GM21619 (cell line): Measurements from ENCODE around the gene OR10A2.
"Not testable (repeated sequence)": the region's sequence is repeated elsewhere in the genome, so short reads cannot be mapped to it uniquely, and the experiment has no call there.

Experiments used
- ATAC-seq: cut with Tn5 transposase; IDR thresholded peaks from one replicate; pipeline ENCODE4 v1.9.1; 2021; ENCODE audit not compliant: unreplicated experiment

Gene OR10A2

DNA sequence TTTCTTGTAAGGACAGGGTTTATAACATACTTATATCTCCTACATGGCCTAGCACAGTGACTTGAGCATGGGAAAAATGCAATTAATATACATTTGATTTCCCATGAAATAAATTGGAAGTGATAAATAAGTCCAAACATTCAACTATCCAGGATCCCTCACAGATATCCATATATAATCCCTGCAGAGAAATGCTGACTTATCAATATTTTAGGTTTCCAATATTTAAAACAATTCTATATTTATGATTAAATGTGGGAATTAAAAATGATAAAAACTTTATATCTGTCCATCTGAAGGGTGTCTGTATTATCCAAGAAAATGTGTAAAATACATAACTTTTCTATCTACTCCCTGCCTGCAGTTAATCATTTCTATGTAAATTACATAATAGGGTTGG, 19.9 kb downstream of the OR10A2 start:
- ATAC-seq: no peak

DNA sequence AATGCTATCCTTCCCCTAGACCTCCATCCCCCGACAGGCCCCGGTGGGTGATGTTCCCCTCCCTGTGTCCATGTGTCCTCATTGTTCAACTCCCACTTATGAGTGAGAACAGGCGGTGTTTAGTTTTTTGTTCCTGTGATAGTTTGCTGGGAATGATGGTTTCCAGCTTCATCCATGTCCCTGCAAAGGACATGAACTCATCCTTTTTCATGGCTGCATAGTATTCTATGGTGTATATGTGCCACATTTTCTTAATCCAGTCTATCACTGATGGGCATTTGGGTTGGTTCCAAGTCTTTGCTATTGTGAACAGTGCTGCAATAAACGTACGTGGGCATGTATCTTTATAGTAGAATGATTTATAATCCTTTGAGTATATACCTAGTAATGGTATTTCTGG, 24.9 kb downstream of the OR10A2 start:
- not testable (repeated sequence) for ATAC-seq

DNA sequence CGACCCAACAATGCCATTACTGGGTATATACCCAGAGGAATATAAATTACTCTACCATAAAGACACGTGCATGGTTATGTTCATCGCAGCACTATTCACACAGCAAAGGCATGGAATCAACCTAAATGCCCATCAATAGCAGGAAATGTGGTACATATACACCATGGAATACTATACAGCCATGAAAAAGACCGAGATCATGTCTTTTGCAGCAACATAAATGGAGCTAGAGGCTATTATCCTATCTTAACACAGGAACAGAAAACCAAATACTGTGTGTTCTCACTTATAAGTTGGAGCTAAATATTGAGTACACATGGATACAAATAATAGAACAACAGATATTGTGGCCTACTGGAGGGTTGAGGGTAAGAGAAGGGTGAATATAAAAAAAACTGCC, 26.0 kb downstream of the OR10A2 start:
- no peak for ATAC-seq

DNA sequence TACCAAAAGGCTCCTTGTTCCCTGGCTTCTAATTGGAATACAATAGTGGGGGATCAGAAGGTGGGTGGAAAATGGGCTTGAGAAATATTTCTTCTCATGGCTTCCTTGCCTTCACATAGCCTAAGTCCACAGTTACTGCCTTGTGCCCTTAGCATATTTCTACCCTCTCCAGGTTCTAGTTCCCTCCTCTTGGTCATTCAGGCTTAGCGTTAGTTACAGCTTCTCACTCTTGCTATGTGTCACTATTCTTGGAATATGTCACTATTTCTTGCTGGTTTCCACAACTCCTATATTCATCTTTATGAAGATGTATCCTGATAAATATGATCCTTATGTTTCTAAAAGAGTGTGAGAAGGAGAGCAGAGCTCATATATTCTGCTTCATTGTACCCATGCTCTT, 27.0 kb downstream of the OR10A2 start:
- ATAC-seq: no peak

DNA sequence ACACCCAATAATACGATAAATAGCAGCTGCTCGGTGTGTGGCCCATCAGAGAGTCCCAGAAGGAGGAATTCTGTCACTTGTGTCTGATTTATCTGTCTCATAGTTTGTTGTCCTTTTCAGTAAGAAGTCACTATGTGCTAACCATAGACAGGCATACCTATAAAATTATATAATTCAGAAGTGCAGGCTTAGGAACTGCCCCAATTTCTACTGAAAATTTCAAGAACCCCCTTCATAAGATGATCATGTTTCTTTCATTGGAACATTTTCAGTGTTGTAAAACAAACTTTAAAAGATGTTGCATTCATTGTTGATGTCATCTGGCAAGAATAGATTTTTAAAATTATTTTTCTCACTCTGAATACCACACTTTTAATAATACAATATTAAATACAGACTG, 29.5 kb downstream of the OR10A2 start, which contains the start of gene OR2D2:
Gene OR2D2 (minus strand): TSS at position 101 of the 400 bp plus-strand sequence. CDS start 0 bp downstream, at position 101.
- ATAC-seq: no peak

DNA sequence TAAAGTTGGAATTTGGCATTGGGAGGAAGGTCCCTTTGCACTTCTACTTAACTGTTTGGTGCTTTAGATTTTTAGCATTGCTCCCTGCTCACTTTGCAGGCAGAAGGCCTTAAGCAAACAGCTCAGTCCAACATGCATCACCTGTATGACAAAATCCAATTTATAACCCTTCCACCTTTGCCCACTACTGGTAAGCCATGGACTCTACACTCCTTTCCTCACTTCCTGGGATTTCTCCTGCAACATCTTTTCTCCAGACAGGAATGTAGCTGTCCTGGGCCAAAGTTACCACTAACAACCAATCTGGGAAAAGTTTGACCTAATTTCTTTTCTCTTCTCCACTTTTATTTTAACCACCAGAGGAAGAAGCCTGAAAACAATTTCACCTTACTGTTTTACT, 31.2 kb downstream of the OR10A2 start:
- ATAC-seq: no peak

DNA sequence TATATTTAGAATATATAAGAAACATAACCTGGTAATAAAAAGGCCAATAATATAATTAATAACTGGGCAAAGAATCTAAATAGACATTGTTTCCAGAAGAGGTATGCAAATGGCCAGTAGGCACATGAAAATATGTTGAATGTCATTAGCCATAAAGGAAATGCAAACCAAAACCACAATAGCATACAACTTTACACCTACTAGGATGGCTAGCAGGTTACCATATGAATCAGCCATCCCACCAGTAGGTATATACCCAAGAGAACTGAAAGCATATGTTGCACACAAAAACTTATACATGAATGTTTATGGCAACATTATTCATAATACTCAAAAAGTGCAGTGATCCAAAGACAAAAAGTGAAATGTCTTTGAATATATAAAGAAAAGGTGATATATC, 32.2 kb downstream of the OR10A2 start:
- peak; percentile 80 for ATAC-seq

DNA sequence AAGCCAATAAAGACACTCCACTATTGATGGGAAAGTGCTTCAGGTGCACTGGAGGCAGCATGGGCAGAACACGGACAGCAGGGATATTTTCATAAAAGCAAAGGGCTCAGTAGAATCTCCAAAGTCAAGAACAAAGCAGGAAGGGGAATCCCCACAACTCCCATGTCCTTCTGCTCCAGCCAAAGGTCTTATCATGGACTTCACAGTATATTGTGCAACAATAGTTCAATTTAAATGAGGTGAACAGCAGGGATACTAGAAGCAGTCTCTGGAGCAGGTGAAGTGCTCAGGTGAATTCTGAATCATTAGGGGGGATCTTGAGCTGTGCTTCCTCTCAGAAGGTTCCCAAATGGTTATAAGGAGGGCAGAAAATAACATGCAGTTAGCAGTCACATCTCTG, 36.1 kb downstream of the OR10A2 start:
- no peak for ATAC-seq

DNA sequence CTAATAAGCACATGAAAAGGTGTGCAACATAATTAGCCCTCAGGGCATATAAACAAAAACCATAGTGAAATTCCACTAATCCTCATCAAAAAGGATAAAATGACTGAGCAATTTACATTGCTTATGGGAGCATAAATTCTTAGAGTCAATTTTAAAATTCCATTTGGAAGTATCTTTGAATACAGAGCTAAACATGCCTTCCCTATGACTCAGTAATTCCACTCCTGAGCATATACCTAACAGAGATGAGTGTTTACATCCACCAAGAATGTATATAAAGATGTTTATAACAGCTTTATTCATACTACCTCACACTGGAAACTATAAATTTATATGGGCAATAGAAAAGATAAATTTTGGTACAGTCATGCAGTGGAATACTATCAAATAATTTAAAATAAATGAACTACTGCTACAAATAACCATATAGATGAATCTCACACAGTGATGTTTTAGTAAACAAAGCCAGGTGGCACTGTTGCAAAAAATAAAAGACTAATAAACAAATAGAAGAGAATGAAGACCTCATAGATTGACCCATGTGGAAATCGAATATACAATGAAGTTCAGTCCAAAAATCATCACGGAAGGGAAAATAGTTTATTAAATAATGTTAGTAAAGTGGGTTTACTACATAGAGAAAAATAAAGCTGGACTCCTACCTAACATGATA, 37.6 kb downstream of the OR10A2 start:
- no peak for ATAC-seq

DNA sequence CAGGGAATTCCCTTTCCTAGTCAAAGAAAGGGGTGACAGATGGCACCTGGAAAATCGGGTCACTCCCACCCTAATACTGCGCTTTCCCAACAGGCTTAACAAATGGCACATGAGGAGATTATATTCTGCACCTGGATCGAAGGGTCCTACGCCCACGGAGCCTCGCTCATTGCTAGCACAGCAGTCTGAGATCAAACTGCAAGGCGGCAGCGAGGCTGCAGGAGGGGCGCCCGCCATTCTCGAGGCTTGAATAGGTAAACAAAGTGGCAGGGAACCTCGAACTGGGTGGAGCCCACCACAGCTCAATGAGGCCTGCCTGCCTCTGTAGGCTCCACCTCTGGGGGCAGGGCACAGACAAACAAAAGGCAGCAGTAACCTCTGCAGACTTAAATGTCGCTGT, 41.9 kb downstream of the OR10A2 start:
- not testable (repeated sequence) for ATAC-seq

DNA sequence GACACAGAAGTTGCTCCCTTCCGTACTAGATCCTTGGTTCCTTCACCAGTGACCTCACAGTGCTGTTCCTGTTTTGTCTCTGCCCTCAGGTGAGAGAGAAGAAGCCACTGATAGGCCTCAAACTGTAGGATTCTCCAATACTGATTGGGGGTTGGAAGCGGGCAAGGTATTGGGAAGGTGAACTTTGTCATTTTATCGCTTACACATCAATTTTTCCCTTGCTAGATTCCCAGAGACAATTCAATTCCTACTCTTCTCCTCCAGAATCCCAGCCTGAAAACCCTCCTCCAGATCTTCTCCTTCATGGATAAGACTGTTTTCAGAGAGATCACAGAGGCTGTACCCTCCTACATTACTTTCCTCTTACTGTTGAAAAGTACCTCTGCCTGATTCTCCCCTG, 48.5 kb downstream of the OR10A2 start:
- no peak for ATAC-seq

DNA sequence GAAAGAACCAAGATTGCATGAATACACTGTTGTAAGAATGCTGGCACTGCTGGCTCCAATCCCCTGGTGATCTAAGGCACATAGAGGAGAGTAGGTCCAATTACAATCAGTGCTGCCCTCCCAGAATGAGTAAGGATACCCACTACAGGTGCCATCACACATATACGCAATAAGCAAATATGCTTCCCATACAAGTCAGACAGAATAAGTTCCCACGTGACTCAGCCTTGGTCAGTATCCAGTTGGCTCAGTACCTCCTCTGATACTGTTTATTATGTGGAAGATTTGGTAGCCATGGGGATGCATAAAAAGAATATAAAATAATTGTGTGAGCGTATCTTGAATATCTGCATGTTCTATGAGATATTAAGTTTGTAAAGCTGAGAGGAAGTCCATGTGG, 49.1 kb downstream of the OR10A2 start:
- no peak for ATAC-seq

DNA sequence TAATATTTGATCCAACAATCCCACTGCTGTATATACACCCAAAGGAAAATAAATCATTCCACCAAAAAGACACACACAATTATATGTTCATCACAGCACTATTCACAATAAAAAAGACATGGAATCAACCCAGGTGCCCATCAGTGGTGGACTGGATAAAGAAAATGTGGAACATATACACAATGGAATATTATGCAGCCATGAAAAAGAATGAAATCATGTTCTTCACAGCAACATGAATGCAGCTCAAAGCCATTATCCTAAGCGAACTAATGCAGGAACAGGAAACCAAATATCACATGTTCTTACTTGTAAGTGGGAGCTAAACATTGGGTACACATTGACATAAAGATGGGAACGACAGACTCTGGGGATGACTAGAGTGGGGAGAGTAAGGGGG, 56.8 kb downstream of the OR10A2 start:
- ATAC-seq: no peak

DNA sequence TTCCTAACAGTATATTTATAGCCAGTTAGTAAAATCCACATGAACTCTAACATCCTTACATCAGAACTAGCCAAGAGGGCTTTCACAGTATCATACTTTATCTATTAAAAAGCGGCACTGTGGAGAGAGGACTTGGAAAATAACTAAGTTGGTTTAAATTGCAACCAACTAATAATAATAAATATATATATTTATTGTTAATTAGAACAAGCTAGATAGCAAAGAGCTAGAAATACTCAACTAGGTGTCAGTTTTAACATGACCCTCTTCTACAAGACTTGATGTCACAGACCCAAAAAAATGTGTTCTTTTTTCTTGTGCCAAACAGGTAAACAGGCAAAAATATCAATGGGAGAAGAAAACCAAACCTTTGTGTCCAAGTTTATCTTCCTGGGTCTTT, 57.8 kb downstream of the OR10A2 start, which contains the start of gene OR2D3:
Gene OR2D3 (plus strand): TSS at position 301 of the 400 bp plus-strand sequence. CDS start 0 bp downstream, at position 301.
- no peak for ATAC-seq
